GM12801 (cell line): Measurements from ENCODE around the gene BCL2A1.

Experiments
- CTCF ChIP-seq: IDR thresholded peaks from one replicate; pipeline ENCODE4 v1.5.1; 2011; ENCODE audit warnings: control low read depth; ENCODE audit not compliant: insufficient read length; ENCODE audit errors: extremely low read depth

Gene BCL2A1

GRCh38 chr15:80007532-80007931 lies 36.5 kb upstream of the BCL2A1 start:
- TF ChIP-seq CTCF, result no peak

GRCh38 chr15:80006946-80007345 lies 36.0 kb upstream of the BCL2A1 start:
- TF ChIP-seq CTCF, result no peak

- TF ChIP-seq CTCF, result no peak
These were observed 33.0 kb upstream of the BCL2A1 start for GRCh38 chr15:80003934-80004472.

- TF ChIP-seq CTCF, result no peak
These were observed 32.2 kb upstream of the BCL2A1 start for GRCh38 chr15:80003171-80003570.

GRCh38 chr15:80002267-80002666 lies 31.3 kb upstream of the BCL2A1 start:
- TF ChIP-seq CTCF, result no peak

- no peak for TF ChIP-seq CTCF
These were observed 23.6 kb upstream of the BCL2A1 start for GRCh38 chr15:79994615-79995014.

GRCh38 chr15:79991826-79992225 lies 20.8 kb upstream of the BCL2A1 start:
- TF ChIP-seq CTCF, result no peak

GRCh38 chr15:79990997-79991334 lies 20.0 kb upstream of the BCL2A1 start:
- no peak for TF ChIP-seq CTCF
